Measurements from ENCODE around the gene UBFD1. TPM values are rescaled to one million over a fixed set of nuclear protein-coding genes. Genes with fewer than 3 reads are reported as not detected.

Gene UBFD1
- total RNA-seq, 1 experiment from 2014 or later: 78.6 TPM

DNA sequence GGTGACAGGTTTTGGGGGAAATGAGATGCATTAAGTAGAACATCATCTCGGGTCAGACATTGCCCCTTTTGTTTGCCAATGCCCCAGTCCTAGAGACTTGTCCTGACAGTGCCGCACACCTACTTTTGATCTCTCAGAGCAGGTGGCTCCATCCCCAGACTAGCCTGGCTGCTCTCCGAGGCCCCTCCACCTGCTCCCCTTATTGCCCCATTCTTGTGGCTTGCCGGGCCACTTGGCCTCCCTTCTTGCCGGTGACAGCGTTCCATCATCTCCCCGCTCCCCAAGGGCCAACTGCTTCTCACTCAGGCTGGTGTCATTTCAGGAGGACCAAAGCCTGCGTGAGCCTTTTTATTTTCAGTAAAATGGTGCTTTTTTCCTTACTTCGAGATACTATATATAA, 14.9 kb downstream of the UBFD1 start:
- Histone ChIP-seq H3K4me3 (ENCODE audit: low read depth, low read length) (no peak overlapping the region), H3K4me1 (no peaks in the 10 kb centered on the region), H3K27me3 (replicated peaks; ENCODE audit: control insufficient read depth, insufficient read depth, low read length) (no peaks in the 10 kb centered on the region), H3K9me3 (no peaks in the 10 kb centered on the region), H3K36me3 (ENCODE audit: control insufficient read depth, insufficient read depth, low read length) (no peaks in the 10 kb centered on the region; the same call in 1 of the 2 replicates)
- POLR2A ChIA-PET: no interaction called here
- TF ChIP-seq, protein P1, sequence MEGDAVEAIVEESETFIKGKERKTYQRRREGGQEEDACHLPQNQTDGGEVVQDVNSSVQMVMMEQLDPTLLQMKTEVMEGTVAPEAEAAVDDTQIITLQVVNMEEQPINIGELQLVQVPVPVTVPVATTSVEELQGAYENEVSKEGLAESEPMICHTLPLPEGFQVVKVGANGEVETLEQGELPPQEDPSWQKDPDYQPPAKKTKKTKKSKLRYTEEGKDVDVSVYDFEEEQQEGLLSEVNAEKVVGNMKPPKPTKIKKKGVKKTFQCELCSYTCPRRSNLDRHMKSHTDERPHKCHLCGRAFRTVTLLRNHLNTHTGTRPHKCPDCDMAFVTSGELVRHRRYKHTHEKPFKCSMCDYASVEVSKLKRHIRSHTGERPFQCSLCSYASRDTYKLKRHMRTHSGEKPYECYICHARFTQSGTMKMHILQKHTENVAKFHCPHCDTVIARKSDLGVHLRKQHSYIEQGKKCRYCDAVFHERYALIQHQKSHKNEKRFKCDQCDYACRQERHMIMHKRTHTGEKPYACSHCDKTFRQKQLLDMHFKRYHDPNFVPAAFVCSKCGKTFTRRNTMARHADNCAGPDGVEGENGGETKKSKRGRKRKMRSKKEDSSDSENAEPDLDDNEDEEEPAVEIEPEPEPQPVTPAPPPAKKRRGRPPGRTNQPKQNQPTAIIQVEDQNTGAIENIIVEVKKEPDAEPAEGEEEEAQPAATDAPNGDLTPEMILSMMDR (IDR thresholded peaks at IDR 0.05; ENCODE audit: insufficient read depth in 1 of 2, low read depth in 1 of 2, low read length in 1 of 2, severe bottlenecking in 1 of 2, unreplicated experiment in 1 of 2): no peak
- CTCF ChIA-PET: no interaction called here
- H3K4me1 Mint-ChIP-seq (ENCODE audit: low read depth, unreplicated experiment): no peaks in the 10 kb centered on the region
- no peak overlapping the region for H3K27ac Mint-ChIP-seq (ENCODE audit: unreplicated experiment)
- no peak for DNase-seq
- intact Hi-C loops (cut with micrococcal nuclease; ENCODE audit: unreplicated experiment): no loop called here
- no peaks in the 10 kb centered on the region for H3K27me3 Mint-ChIP-seq (ENCODE audit: insufficient read depth, unreplicated experiment)
- BruUV-seq (replicated peaks): no TSS peak
- peaks cover 56% of the 10 kb centered on the region for H3K36me3 Mint-ChIP-seq (ENCODE audit: insufficient read depth, unreplicated experiment)
- H3K4me3 Mint-ChIP-seq (ENCODE audit: unreplicated experiment): no peak overlapping the region
- H3K9me3 Mint-ChIP-seq (ENCODE audit: unreplicated experiment): no peaks in the 10 kb centered on the region

DNA sequence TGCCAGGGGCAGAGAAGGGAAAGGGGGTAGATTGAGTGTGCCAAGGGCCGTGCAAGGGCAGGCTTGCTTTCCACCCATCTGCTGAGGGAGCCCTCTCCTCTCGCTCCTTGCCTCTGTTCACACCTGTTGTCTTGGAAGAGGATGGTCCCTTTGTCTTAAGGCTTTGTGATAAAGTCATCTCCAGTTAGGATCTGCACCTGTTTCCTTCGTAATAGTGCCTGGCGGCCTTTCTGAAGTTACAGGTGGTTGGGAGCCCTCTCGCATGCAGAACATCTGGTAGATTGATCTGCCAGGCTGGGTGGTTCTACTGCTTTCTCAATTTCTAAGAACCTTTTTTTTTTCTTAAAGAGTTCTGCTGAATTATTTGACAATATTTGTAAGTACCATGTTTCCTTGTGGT, 16.3 kb downstream of the UBFD1 start:
- CTCF ChIA-PET: no interaction called here
- H3K4me3 Mint-ChIP-seq (ENCODE audit: unreplicated experiment): no peak overlapping the region
- TF ChIP-seq, protein P1 (IDR thresholded peaks at IDR 0.05; ENCODE audit: insufficient read depth in 1 of 2, low read depth in 1 of 2, low read length in 1 of 2, severe bottlenecking in 1 of 2, unreplicated experiment in 1 of 2): no peak
- no peak overlapping the region for H3K4me3 ChIP-seq (ENCODE audit: low read depth, low read length)
- H3K27ac Mint-ChIP-seq (ENCODE audit: unreplicated experiment): no peak overlapping the region
- intact Hi-C loops (cut with micrococcal nuclease; ENCODE audit: unreplicated experiment): no loop called here
- no peaks in the 10 kb centered on the region for H3K9me3 Mint-ChIP-seq (ENCODE audit: unreplicated experiment)
- no peaks in the 10 kb centered on the region for H3K4me1 Mint-ChIP-seq (ENCODE audit: low read depth, unreplicated experiment)
- BruUV-seq (replicated peaks): no TSS peak
- peaks cover 60% of the 10 kb centered on the region for H3K36me3 Mint-ChIP-seq (ENCODE audit: insufficient read depth, unreplicated experiment)
- no peaks in the 10 kb centered on the region for H3K27me3 Mint-ChIP-seq (ENCODE audit: insufficient read depth, unreplicated experiment)
- H3K27me3 ChIP-seq (replicated peaks; ENCODE audit: control insufficient read depth, insufficient read depth, low read length): no peaks in the 10 kb centered on the region
- H3K9me3 ChIP-seq: no peaks in the 10 kb centered on the region
- H3K4me1 ChIP-seq: no peaks in the 10 kb centered on the region
- no peak for DNase-seq
- POLR2A ChIA-PET: no interaction called here
- H3K36me3 ChIP-seq (ENCODE audit: control insufficient read depth, insufficient read depth, low read length): no peaks in the 10 kb centered on the region; the same call in 1 of the 2 replicates

DNA sequence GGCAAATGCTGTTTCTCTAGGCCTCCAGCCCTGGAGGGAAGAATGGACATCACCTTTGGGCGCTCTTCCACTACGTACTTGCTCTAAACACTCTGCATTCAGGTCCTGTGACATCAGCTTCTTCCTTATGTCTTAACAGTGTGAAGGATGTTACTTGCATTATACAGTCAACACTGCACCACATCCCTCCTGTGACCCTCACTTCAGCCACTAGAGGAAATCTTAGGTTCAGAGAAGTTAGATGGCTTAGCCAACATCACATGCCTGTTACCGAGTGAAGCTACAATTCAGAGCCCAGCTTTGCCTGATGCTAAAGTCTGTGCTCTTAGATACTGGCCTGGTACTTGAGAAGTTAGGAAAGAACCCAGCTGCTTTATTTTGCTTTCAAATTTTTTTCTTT, 18.3 kb downstream of the UBFD1 start:
- Histone ChIP-seq H3K9me3 (no peaks in the 10 kb centered on the region), H3K27me3 (replicated peaks; ENCODE audit: control insufficient read depth, insufficient read depth, low read length) (no peaks in the 10 kb centered on the region), H3K4me1 (no peaks in the 10 kb centered on the region), H3K36me3 (ENCODE audit: control insufficient read depth, insufficient read depth, low read length) (peaks cover 2% of the 10 kb centered on the region; the same call in 1 of the 2 replicates), H3K4me3 (ENCODE audit: low read depth, low read length) (no peak overlapping the region)
- TF ChIP-seq, protein P1 (IDR thresholded peaks at IDR 0.05; ENCODE audit: insufficient read depth in 1 of 2, low read depth in 1 of 2, low read length in 1 of 2, severe bottlenecking in 1 of 2, unreplicated experiment in 1 of 2): no peak
- no peak overlapping the region for H3K4me3 Mint-ChIP-seq (ENCODE audit: unreplicated experiment)
- H3K27ac Mint-ChIP-seq (ENCODE audit: unreplicated experiment): no peak overlapping the region
- DNase-seq: no peak
- no peaks in the 10 kb centered on the region for H3K9me3 Mint-ChIP-seq (ENCODE audit: unreplicated experiment)
- no peaks in the 10 kb centered on the region for H3K4me1 Mint-ChIP-seq (ENCODE audit: low read depth, unreplicated experiment)
- CTCF ChIA-PET: no interaction called here
- no TSS peak for BruUV-seq (replicated peaks)
- intact Hi-C loops (cut with micrococcal nuclease; ENCODE audit: unreplicated experiment): no loop called here
- H3K36me3 Mint-ChIP-seq (ENCODE audit: insufficient read depth, unreplicated experiment): peaks cover 61% of the 10 kb centered on the region
- no peaks in the 10 kb centered on the region for H3K27me3 Mint-ChIP-seq (ENCODE audit: insufficient read depth, unreplicated experiment)
- POLR2A ChIA-PET: no interaction called here
